ENCODE results near the gene YBX2.
A peak's percentile ranks its signal among the peaks of the same experiment; 100 is the strongest.

The YBX2 gene

GRCh38 chr17:7322520-7323194 lies 28.2 kb upstream of the YBX2 start:
- DNase-seq (ENCODE audit: low spot score): no peak

GRCh38 chr17:7321466-7321865 lies 27.0 kb upstream of the YBX2 start:
- no peak for DNase-seq (ENCODE audit: low spot score)

GRCh38 chr17:7318121-7318860 lies 23.9 kb upstream of the YBX2 start:
- DNase-seq (ENCODE audit: low spot score): no peak

- DNase-seq (ENCODE audit: low spot score): no peak
These were observed 22.8 kb upstream of the YBX2 start for GRCh38 chr17:7317161-7317803.

GRCh38 chr17:7315570-7316235 lies 21.3 kb upstream of the YBX2 start:
- no peak for DNase-seq (ENCODE audit: low spot score)

- DNase-seq (ENCODE audit: low spot score): peak; percentile 91
These were observed 20.5 kb upstream of the YBX2 start, which contains the start of gene GPS2 for GRCh38 chr17:7314719-7315569. GPS2 (minus strand) TSS chr17:7315360; CDS start chr17:7315052, 308 bp downstream.

GRCh38 chr17:7313890-7314718 lies 19.7 kb upstream of the YBX2 start:
- peak; percentile 60 for DNase-seq (ENCODE audit: low spot score)

GRCh38 chr17:7313088-7313889 lies 18.9 kb upstream of the YBX2 start:
- peak; percentile 39 for DNase-seq (ENCODE audit: low spot score)

- no peak for DNase-seq (ENCODE audit: low spot score)
These were observed 18.1 kb upstream of the YBX2 start for GRCh38 chr17:7312432-7313087.

- no peak for DNase-seq (ENCODE audit: low spot score)
These were observed 16.8 kb upstream of the YBX2 start for GRCh38 chr17:7311110-7311705.

- no peak for DNase-seq (ENCODE audit: low spot score)
These were observed 15.2 kb upstream of the YBX2 start for GRCh38 chr17:7309628-7310027.

- peak; percentile 85 for DNase-seq (ENCODE audit: low spot score)
These were observed 14.4 kb upstream of the YBX2 start for GRCh38 chr17:7308625-7309433.

- DNase-seq (ENCODE audit: low spot score): peak; percentile 42
These were observed 13.5 kb upstream of the YBX2 start for GRCh38 chr17:7307686-7308624.

- DNase-seq (ENCODE audit: low spot score): peak; percentile 100
These were observed 12.7 kb upstream of the YBX2 start, which contains the start of gene EIF5A for GRCh38 chr17:7306911-7307685. EIF5A (plus strand) TSS chr17:7307628; CDS start chr17:7309636, 2,008 bp downstream.

- no peak for DNase-seq (ENCODE audit: low spot score)
These were observed 9.7 kb upstream of the YBX2 start for GRCh38 chr17:7304179-7304578.
